ENCODE results near the gene DNASE1. TPM values are rescaled to one million over a fixed set of nuclear protein-coding genes. Genes with fewer than 3 reads are reported as not detected.
A peak's percentile ranks its signal among the peaks of the same experiment; 100 is the strongest.

The DNASE1 gene
- total RNA-seq, 2 donors from 2014 or later: 31.2 to 32.2 TPM

DNA sequence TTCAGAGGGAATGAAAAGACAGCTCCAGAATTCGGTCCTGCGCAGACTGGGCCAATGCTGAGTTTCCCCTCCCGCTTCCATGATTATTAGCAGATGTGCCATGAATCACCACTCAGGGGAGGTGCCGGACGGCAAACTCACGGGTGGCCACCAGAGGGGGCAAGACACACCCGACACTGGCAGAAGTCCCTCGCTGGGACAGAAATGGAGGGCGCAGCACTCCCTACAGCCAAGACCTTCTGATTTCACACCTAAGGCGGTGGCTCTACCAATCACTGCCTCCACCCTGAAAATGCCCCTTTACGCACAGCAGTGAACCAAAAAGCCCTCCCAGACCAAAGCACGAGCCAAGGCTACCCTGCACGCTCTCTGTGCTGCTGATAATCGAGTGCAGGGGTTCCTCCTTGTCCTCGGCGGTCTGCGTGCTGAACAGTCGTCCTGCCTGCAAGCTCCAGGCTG lies 36.0 kb downstream of the DNASE1 start:
- WGBS, 2 experiments (ENCODE audit: insufficient coverage in 1 of 2, insufficient read length in 1 of 2): 66 to 73% methylated on average over 16 to 18 of the region's 18 CpGs
- Histone ChIP-seq H3K9ac (ENCODE audit: extremely low read depth, low read length, poor library complexity, severe bottlenecking) (no peak overlapping the region), H3K9me3 (ENCODE audit: control insufficient read depth, low read length) (no peaks in the 10 kb centered on the region), H3K4me3 (ENCODE audit: low read length) (no peak overlapping the region), H3K4me1 (ENCODE audit: control insufficient read depth, insufficient read depth, low read length) (peaks cover 3% of the 10 kb centered on the region), H3K27ac (ENCODE audit: low read depth, low read length) (no peak overlapping the region), H3K27me3 (ENCODE audit: control insufficient read depth, insufficient read depth, low read length, poor library complexity, severe bottlenecking) (no peaks in the 10 kb centered on the region), H3K36me3 (ENCODE audit: control insufficient read depth, insufficient read depth, low read length) (peaks cover 47% of the 10 kb centered on the region)
- Mint-ChIP-seq H3K4me3 (no peak overlapping the region), H3K4me1 (peaks cover 5% of the 10 kb centered on the region), H3K36me3 (ENCODE audit: low read depth) (peaks cover 49% of the 10 kb centered on the region), H3K27me3 (ENCODE audit: insufficient read depth) (no peaks in the 10 kb centered on the region), H3K27ac (peak overlapping the region; percentile 88), H3K9me3 (no peaks in the 10 kb centered on the region)
- TF ChIP-seq, protein P1, sequence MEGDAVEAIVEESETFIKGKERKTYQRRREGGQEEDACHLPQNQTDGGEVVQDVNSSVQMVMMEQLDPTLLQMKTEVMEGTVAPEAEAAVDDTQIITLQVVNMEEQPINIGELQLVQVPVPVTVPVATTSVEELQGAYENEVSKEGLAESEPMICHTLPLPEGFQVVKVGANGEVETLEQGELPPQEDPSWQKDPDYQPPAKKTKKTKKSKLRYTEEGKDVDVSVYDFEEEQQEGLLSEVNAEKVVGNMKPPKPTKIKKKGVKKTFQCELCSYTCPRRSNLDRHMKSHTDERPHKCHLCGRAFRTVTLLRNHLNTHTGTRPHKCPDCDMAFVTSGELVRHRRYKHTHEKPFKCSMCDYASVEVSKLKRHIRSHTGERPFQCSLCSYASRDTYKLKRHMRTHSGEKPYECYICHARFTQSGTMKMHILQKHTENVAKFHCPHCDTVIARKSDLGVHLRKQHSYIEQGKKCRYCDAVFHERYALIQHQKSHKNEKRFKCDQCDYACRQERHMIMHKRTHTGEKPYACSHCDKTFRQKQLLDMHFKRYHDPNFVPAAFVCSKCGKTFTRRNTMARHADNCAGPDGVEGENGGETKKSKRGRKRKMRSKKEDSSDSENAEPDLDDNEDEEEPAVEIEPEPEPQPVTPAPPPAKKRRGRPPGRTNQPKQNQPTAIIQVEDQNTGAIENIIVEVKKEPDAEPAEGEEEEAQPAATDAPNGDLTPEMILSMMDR (conservative IDR thresholded peaks at IDR 0.05): peak; percentile 96
- peak; percentile 97 for DNase-seq

DNA sequence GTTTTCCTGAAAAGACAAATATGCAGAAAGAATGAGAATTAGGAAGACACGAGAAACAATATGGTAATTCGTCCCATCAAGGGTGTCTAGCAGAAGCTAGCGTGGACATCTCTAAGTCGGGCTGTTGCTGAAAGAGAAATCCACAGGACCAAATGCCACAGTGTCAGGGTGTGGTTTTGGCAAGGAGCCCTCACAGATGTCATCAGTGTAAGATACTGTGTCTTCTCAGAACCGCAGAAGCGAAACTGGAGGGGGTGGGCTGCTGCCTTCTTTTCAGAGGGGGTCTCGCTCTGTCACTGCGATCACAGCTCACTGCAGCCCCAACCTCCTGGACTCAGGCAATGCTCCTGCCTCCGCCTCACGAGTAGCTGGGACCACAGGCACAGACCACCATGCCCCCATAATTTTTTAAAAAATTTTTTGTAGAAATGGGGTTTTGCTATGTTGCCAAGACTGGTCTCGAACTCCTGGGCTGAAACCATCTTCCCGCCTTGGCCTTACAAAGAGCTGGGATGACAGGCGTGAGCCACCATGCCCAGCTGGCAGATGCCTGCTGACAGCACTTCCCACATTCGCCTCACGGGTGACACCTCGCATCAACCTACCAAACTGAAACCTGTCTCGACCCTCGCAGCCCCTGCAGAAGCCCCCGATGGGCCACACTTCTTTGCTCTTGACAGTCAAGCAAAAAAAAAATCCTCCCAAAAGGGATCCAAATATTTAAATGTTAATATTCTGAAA lies 36.7 kb downstream of the DNASE1 start:
- Mint-ChIP-seq H3K27ac (peak overlapping the region; percentile 88), H3K27me3 (ENCODE audit: insufficient read depth) (no peaks in the 10 kb centered on the region), H3K36me3 (ENCODE audit: low read depth) (peaks cover 44% of the 10 kb centered on the region), H3K4me1 (peaks cover 11% of the 10 kb centered on the region), H3K4me3 (no peak overlapping the region), H3K9me3 (no peaks in the 10 kb centered on the region)
- Histone ChIP-seq H3K9ac (ENCODE audit: extremely low read depth, low read length, poor library complexity, severe bottlenecking) (no peak overlapping the region), H3K36me3 (ENCODE audit: control insufficient read depth, insufficient read depth, low read length) (peaks cover 40% of the 10 kb centered on the region), H3K9me3 (ENCODE audit: control insufficient read depth, low read length) (no peaks in the 10 kb centered on the region), H3K27me3 (ENCODE audit: control insufficient read depth, insufficient read depth, low read length, poor library complexity, severe bottlenecking) (no peaks in the 10 kb centered on the region), H3K4me3 (ENCODE audit: low read length) (no peak overlapping the region), H3K27ac (ENCODE audit: low read depth, low read length) (no peak overlapping the region), H3K4me1 (ENCODE audit: control insufficient read depth, insufficient read depth, low read length) (peaks cover 7% of the 10 kb centered on the region)
- no peak for DNase-seq
- TF ChIP-seq, protein P1 (conservative IDR thresholded peaks at IDR 0.05): no peak
- WGBS, 2 experiments (ENCODE audit: insufficient coverage in 1 of 2, insufficient read length in 1 of 2): 92 to 97% methylated on average over 11 to 17 of the region's 19 CpGs

DNA sequence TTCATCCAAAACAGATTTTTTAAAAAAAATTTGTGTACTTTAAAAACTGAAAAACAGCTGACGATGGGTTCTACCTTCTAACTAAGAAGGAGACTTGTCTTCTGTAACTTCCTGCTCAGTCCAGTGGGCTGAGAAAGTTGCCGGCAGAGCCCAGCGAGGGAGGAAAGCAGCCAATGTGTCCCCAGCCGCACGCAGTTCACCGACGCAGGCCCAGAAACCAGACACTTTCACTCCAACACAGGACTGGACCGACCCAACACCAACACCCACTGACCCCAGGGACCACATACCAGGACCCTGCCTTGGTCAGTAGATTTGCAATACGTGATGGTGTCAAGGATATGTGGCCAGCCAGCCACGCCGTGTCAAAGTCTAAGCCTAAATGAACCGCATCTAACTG lies 37.3 kb downstream of the DNASE1 start:
- H3K36me3 Mint-ChIP-seq (ENCODE audit: low read depth): peaks cover 42% of the 10 kb centered on the region
- no peaks in the 10 kb centered on the region for H3K9me3 Mint-ChIP-seq
- Histone ChIP-seq H3K4me3 (ENCODE audit: low read length) (no peak overlapping the region), H3K27me3 (ENCODE audit: control insufficient read depth, insufficient read depth, low read length, poor library complexity, severe bottlenecking) (no peaks in the 10 kb centered on the region), H3K4me1 (ENCODE audit: control insufficient read depth, insufficient read depth, low read length) (peaks cover 7% of the 10 kb centered on the region), H3K9ac (ENCODE audit: extremely low read depth, low read length, poor library complexity, severe bottlenecking) (no peak overlapping the region), H3K36me3 (ENCODE audit: control insufficient read depth, insufficient read depth, low read length) (peaks cover 37% of the 10 kb centered on the region), H3K9me3 (ENCODE audit: control insufficient read depth, low read length) (no peaks in the 10 kb centered on the region), H3K27ac (ENCODE audit: low read depth, low read length) (no peak overlapping the region)
- H3K4me3 Mint-ChIP-seq: no peak overlapping the region
- 88 to 93% methylated on average over 9 to 12 of the region's 12 CpGs for WGBS, 2 experiments (ENCODE audit: insufficient coverage in 1 of 2, insufficient read length in 1 of 2)
- no peaks in the 10 kb centered on the region for H3K27me3 Mint-ChIP-seq (ENCODE audit: insufficient read depth)
- H3K27ac Mint-ChIP-seq: peak overlapping the region; percentile 10
- H3K4me1 Mint-ChIP-seq: peaks cover 13% of the 10 kb centered on the region
- TF ChIP-seq, protein P1 (conservative IDR thresholded peaks at IDR 0.05): no peak
- no peak for DNase-seq
